ENCODE data around the gene GMDS.

The GMDS gene

DNA sequence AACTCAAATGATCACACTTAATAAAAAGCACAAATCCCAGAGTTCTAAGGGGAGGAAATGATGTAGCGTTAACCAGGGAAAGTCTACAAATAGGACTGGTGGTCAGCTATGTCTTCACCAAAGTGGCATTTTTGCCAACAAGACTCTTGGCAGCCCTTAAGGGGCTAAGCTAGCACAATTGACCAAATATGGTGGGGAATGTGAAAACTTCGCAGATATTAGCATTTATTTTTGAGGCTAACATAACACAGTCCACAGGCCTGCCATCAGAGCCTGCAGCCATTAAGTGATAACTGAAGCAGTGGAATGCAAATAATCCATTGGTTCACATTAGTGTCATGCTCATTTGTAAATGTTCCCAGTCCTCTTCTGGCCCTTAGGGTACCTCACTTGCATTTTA lies 361.1 kb downstream of the GMDS start:
- Mint-ChIP-seq H3K36me3 (ENCODE audit: insufficient read depth) (no peaks in the 10 kb centered on the region), H3K4me3 (no peak overlapping the region), H3K4me1 (ENCODE audit: low read depth in 2 of 2) (peaks cover 0 to 7% of the 10 kb centered on the region in 2 donors), H3K27me3 (no peaks in the 10 kb centered on the region), H3K9me3 (no peaks in the 10 kb centered on the region), H3K27ac (no peak overlapping the region)
- DNase-seq (no peak), ATAC-seq (replicated peaks) (no peak)

DNA sequence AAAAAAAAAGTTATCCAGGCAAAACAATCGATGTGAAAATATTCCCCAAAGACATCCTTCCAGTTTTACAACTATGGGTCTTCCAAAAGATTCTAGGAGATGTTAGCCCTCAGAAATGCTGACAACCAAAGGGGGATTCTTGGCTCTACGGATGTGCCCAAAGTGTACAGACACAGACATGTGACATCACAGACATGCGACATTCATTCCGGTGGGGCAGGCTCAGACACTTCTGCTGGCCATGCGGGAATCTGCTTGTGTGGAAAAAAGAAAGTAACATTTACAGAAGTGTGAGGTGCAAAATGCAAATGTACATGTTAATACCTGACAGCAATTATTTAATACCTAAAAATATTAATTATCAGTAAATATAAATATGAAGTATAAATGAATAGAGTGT lies 367.1 kb downstream of the GMDS start:
- DNase-seq (no peak), ATAC-seq (replicated peaks) (no peak)
- Mint-ChIP-seq H3K4me3 (no peak overlapping the region), H3K36me3 (ENCODE audit: insufficient read depth) (peaks cover 5% of the 10 kb centered on the region), H3K9me3 (no peaks in the 10 kb centered on the region), H3K4me1 (ENCODE audit: low read depth in 2 of 2) (peaks cover 0 to 7% of the 10 kb centered on the region in 2 donors), H3K27me3 (no peaks in the 10 kb centered on the region), H3K27ac (no peak overlapping the region)

DNA sequence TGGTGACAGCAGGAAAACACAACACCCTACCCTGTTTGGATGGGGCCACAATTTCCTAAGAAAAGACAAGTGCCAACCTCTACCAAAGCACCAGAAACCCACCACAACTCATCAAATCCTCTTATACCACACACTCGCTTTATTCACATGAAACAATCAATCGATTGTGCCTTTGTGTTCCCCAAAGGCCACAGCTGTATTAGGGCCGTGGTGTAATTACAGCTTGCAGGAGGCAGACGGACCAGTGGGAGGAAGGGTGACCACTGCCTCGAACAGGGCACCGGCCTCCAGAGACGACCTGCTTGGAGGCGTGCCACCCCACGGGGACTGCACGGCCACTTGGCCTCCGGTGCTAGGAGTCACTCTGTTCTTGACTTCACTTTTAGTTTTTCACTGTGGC lies 371.6 kb downstream of the GMDS start:
- Mint-ChIP-seq H3K4me3 (no peak overlapping the region), H3K9me3 (no peaks in the 10 kb centered on the region), H3K27me3 (no peaks in the 10 kb centered on the region), H3K4me1 (ENCODE audit: low read depth in 2 of 2) (no peaks in the 10 kb centered on the region), H3K36me3 (ENCODE audit: insufficient read depth) (peaks cover 5% of the 10 kb centered on the region), H3K27ac (no peak overlapping the region)
- DNase-seq (no peak), ATAC-seq (replicated peaks) (no peak)

DNA sequence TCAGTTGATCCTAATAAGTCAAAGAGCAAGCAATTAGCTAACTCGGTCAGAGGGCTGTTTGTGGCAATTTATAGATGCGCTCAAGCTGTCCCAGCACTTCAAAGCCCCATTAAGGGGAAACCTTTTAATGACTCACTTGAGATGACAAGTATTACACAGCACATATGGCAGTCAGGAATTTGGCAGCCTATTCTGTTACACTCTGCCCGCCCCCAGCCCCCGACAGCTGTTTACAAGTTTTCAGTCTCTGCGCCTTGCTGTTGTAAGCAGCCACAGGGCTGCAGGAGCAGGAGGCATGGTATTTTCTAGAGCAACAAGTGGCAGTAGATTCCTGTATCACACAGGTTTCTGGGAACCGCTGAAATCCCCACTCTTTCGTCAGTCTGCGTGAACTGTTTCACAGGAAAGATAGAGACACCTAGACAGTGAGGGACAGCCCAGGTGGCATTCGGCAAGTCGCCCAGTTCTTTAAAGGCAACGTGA lies 372.7 kb downstream of the GMDS start:
- H3K27ac Mint-ChIP-seq = no peak overlapping the region
- no peaks in the 10 kb centered on the region for H3K27me3 Mint-ChIP-seq
- DNase-seq = no peak
- no peak for ATAC-seq (replicated peaks)
- peaks cover 3% of the 10 kb centered on the region for H3K36me3 Mint-ChIP-seq (ENCODE audit: insufficient read depth)
- no peaks in the 10 kb centered on the region for H3K4me1 Mint-ChIP-seq (ENCODE audit: low read depth in 2 of 2)
- no peak overlapping the region for H3K4me3 Mint-ChIP-seq
- no peaks in the 10 kb centered on the region for H3K9me3 Mint-ChIP-seq

DNA sequence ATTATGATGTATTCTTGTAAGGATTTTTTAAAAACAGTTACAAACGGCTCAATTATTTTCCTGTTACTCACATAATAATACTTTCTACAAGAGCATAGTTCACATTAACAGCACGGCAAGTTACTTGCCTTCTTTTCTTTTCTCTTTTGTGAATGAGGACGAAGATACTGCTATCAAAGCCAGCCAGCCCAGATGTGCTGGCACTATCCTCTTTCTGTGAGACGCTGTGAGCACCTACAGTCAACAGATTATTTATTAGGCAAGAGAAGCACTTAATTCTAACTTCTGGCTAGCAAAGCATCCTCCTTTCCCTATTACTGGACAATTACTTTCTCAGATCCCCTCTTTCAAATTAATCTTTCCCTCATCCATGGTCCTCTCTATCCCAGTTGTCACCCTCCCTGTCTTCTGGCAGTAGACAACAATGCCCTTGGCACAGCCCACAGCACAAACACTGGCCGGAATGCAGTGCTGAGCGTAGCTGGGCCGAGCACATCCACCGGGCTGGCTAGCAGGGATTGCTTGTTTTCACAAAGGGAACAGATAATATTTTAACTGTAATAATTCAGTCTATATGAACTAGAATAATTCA lies 373.6 kb downstream of the GMDS start:
- no peaks in the 10 kb centered on the region for H3K4me1 Mint-ChIP-seq (ENCODE audit: low read depth in 2 of 2)
- ATAC-seq (replicated peaks) (no peak), DNase-seq (no peak)
- no peak overlapping the region for H3K27ac Mint-ChIP-seq
- H3K9me3 Mint-ChIP-seq = no peaks in the 10 kb centered on the region
- peaks cover 3% of the 10 kb centered on the region for H3K36me3 Mint-ChIP-seq (ENCODE audit: insufficient read depth)
- no peak overlapping the region for H3K4me3 Mint-ChIP-seq
- no peaks in the 10 kb centered on the region for H3K27me3 Mint-ChIP-seq

DNA sequence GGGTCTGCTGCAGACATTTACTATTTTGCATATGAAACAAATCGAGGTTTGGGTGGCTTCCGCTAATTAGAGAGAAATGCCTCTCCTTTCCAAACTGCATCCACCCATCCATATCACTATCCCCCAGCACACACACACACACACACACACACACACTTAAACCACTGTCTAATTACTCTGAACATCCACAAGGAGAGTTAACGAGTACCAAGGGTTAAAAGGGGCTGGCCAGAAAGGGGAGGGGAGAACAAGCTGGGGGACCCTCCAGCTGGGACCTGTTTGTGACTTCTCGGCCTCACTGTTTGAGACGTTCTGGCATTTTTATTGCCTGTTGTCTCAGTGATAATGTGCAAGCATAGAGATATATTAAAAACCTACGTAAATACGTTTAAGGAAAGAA lies 374.5 kb downstream of the GMDS start:
- Mint-ChIP-seq H3K4me1 (ENCODE audit: low read depth in 2 of 2) (no peaks in the 10 kb centered on the region), H3K9me3 (no peaks in the 10 kb centered on the region), H3K27me3 (no peaks in the 10 kb centered on the region), H3K36me3 (ENCODE audit: insufficient read depth) (peaks cover 3% of the 10 kb centered on the region), H3K27ac (no peak overlapping the region), H3K4me3 (no peak overlapping the region)
- no peak for DNase-seq
- ATAC-seq (replicated peaks) = no peak

DNA sequence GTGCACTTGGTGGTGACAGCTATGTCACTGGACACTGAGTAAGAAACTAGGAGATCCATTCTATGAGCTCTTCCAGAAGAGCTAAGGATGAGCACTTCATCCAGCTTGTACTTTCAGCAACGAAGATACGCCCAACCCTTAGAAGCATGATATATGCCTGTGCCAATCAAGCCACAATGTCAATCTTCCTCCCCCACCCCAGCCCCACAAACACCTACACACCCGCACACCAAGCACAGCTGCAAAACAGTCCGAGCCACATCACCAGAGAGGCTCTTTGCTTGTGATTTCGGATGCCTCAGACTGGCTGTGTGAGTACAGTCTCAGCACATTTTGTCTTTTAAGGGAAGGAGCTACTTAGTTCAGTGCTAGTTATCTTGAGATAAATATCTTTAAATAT lies 375.2 kb downstream of the GMDS start:
- Mint-ChIP-seq H3K36me3 (ENCODE audit: insufficient read depth) (no peaks in the 10 kb centered on the region), H3K27ac (no peak overlapping the region), H3K9me3 (no peaks in the 10 kb centered on the region), H3K4me1 (ENCODE audit: low read depth in 2 of 2) (no peaks in the 10 kb centered on the region), H3K27me3 (no peaks in the 10 kb centered on the region), H3K4me3 (no peak overlapping the region)
- ATAC-seq (replicated peaks) (no peak), DNase-seq (no peak)

DNA sequence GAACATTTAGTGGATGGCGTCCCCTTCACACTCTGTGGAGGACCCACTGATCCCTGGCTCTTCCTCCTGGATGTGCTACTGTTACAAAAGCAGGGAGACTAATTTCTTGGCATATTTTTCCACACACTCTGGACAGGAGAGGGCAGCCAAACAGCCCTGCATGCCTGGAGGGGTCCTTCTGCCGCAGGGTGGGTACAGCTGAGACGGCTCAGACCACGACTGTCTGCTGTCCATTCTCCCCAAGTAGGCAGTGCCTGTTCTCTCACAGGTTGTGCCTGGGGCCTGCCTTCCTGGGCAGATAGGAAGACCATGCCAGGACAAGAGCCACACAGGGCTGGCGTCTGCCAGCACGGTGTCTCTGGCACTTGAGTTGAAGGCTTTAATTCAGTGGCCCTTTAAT lies 375.6 kb downstream of the GMDS start:
- no peak for DNase-seq
- Mint-ChIP-seq H3K27ac (no peak overlapping the region), H3K4me1 (ENCODE audit: low read depth in 2 of 2) (no peaks in the 10 kb centered on the region), H3K9me3 (no peaks in the 10 kb centered on the region), H3K27me3 (no peaks in the 10 kb centered on the region), H3K36me3 (ENCODE audit: insufficient read depth) (no peaks in the 10 kb centered on the region), H3K4me3 (no peak overlapping the region)
- no peak for ATAC-seq (replicated peaks)

DNA sequence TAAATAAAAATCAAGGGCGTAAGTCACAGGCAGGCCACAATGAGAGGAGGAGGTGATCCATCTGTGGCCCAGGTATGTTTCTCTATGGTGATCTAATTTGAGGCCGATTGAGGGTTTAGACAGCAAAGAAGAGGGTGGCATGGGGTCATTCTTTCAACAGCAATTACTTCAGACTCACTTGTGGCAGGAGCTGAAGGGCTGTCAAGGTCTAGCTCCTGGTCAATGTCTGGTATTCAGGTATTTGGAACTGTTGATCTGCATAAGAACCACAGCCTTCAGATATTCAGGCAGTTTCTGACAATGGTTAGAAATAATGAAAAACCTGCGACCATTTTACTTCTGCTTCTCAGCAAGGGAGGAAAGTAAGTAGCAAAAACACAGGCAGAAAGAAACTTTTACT lies 376.1 kb downstream of the GMDS start:
- Mint-ChIP-seq H3K4me3 (no peak overlapping the region), H3K4me1 (ENCODE audit: low read depth in 2 of 2) (no peaks in the 10 kb centered on the region), H3K27me3 (no peaks in the 10 kb centered on the region), H3K27ac (no peak overlapping the region), H3K36me3 (ENCODE audit: insufficient read depth) (no peaks in the 10 kb centered on the region), H3K9me3 (no peaks in the 10 kb centered on the region)
- no peak for ATAC-seq (replicated peaks)
- DNase-seq = no peak

DNA sequence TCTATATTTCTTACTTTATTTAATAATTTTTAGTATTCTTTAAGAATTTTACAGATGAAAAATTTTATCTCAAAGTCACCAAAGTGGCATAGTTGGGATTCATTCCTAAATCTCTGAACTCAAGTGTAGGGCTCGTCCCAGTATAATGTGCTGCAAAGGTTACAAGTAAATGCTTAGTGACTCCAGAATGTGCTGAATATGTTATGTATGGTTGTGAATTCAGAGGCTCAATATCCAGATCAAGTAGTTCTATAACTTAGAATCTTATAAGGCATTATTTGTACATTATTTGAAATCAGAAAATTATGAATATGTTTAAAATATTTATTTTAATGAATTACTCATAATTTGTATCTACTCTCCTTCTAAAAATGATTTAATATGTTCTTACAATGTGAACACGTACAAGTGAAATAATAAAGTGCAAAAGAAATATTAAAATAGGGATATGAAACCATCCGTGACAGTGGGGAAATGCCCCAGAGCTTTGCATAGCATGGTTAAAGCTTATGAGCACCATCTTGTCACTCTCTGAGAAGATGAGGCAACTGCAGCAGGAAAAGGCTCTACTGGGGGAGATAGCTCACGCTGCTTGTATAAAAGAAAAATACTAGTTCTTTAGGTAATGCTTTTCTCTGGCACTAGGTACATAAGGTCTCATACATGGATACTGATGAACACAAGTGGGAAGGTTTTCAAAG lies 376.7 kb downstream of the GMDS start:
- ATAC-seq (replicated peaks) = no peak
- H3K9me3 Mint-ChIP-seq = no peaks in the 10 kb centered on the region
- H3K27ac Mint-ChIP-seq = no peak overlapping the region
- no peaks in the 10 kb centered on the region for H3K36me3 Mint-ChIP-seq (ENCODE audit: insufficient read depth)
- no peaks in the 10 kb centered on the region for H3K4me1 Mint-ChIP-seq (ENCODE audit: low read depth in 2 of 2)
- no peak overlapping the region for H3K4me3 Mint-ChIP-seq
- no peak for DNase-seq
- no peaks in the 10 kb centered on the region for H3K27me3 Mint-ChIP-seq

DNA sequence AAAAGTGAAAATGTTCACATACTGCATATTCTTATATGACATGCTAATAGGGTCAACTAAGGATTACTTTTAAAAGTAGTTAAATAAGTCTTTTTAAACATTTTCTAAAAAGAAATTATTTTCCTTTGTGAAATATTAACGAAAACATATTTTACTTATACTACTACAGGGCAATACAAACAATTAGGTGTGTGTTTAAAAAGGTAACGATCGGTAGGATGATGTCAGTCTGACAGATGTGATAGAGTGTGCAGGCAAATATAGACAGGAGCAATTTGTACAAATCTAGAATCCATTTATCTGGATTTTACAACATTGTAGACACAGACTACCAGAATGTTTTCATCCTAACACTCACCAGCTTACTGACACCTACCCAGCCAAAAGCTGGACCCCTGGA lies 378.2 kb downstream of the GMDS start:
- no peaks in the 10 kb centered on the region for H3K9me3 Mint-ChIP-seq

DNA sequence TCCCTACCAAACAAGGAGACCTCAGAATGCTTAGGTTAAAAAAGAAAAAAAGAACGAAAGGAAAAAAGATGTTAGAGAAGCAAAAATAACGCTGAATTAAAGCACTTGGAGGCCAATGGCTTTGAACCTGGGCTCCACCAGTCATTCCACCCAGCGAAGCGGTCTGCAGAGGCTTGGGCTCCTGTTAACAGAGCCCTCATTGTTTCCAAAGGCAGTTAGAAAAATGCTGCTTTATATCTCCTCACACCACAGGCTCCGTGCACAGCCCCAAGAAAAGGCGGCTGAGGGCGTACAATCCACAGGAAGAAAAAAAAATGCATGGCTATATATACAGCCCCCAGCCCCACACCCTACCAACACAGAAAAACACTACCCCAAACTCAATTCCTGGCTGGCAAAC lies 379.8 kb downstream of the GMDS start:
- no peak overlapping the region for H3K4me3 Mint-ChIP-seq

More for the DNA sequence above, 378.2 kb downstream of the GMDS start:
- no peak overlapping the region for H3K4me3 Mint-ChIP-seq
- H3K4me1 Mint-ChIP-seq (ENCODE audit: low read depth in 2 of 2) = no peaks in the 10 kb centered on the region
- no peak overlapping the region for H3K27ac Mint-ChIP-seq
- no peak for DNase-seq
- no peaks in the 10 kb centered on the region for H3K36me3 Mint-ChIP-seq (ENCODE audit: insufficient read depth)
- ATAC-seq (replicated peaks) = no peak
- H3K27me3 Mint-ChIP-seq = no peaks in the 10 kb centered on the region

DNA sequence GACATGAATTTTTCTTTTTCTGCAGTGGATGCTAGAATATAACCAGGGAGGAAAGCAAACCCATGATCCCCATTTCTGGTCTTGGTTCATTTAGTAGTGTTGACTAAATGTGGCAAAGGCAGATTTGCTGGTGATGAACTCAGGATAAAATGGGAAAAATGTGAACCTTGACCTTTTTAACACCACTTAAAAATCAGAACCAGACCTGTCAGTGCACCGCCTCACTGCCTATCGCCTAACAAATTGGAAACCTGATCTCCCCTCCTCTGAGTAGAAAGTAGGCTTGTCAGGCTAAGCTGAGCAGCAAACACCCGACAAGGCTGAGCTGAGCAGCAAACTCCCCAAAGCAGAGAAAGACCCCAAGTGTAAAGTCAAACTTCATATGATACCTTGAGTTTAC lies 380.9 kb downstream of the GMDS start:
- ATAC-seq (replicated peaks) = no peak
- no peaks in the 10 kb centered on the region for H3K27me3 Mint-ChIP-seq
- H3K4me1 Mint-ChIP-seq (ENCODE audit: low read depth in 2 of 2) = no peaks in the 10 kb centered on the region
- H3K9me3 Mint-ChIP-seq = no peaks in the 10 kb centered on the region
- H3K27ac Mint-ChIP-seq = no peak overlapping the region
- no peak overlapping the region for H3K4me3 Mint-ChIP-seq
- H3K36me3 Mint-ChIP-seq (ENCODE audit: insufficient read depth) = no peaks in the 10 kb centered on the region
- DNase-seq = no peak

More for the DNA sequence above, 379.8 kb downstream of the GMDS start:
- no peaks in the 10 kb centered on the region for H3K36me3 Mint-ChIP-seq (ENCODE audit: insufficient read depth)
- no peaks in the 10 kb centered on the region for H3K9me3 Mint-ChIP-seq
- no peaks in the 10 kb centered on the region for H3K27me3 Mint-ChIP-seq
- no peak for DNase-seq
- no peak for ATAC-seq (replicated peaks)
- no peak overlapping the region for H3K27ac Mint-ChIP-seq
- H3K4me1 Mint-ChIP-seq (ENCODE audit: low read depth in 2 of 2) = no peaks in the 10 kb centered on the region

DNA sequence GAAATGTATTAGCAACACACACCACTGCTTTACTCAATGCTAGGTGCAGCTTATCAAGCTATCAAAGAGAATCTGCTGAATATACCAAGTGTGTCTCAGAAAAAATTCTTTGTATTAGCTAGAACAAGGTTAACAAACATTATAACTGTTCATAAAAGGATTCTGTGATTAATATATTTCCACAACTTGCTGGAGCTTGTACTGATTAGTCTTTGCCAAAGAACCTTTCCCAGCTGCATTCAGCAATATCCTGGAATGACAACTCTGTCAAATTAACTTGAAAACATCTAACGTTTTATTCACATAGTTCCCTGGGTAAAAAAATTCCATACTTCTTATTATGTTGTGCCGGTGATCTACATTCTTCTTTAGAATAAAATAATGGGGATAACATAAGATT lies 383.0 kb downstream of the GMDS start:
- Mint-ChIP-seq H3K4me3 (no peak overlapping the region), H3K27ac (no peak overlapping the region), H3K4me1 (ENCODE audit: low read depth in 2 of 2) (no peaks in the 10 kb centered on the region), H3K9me3 (no peaks in the 10 kb centered on the region), H3K27me3 (no peaks in the 10 kb centered on the region), H3K36me3 (ENCODE audit: insufficient read depth) (no peaks in the 10 kb centered on the region)
- ATAC-seq (replicated peaks) (no peak), DNase-seq (no peak)
